HG02610 (cell line): ENCODE results near the gene SRPK2.
"Not testable (repeated sequence)": the region's sequence is repeated elsewhere in the genome, so short reads cannot be mapped to it uniquely, and the experiment has no call there.

ENCODE experiments used
- ATAC-seq: cut with Tn5 transposase; IDR thresholded peaks from one replicate; pipeline ENCODE4 v1.9.1; 2021; ENCODE audit warnings: mild to moderate bottlenecking, moderate library complexity; ENCODE audit not compliant: unreplicated experiment

SRPK2 gene

GRCh38 chr7:105377903-105378302 is 10.8 kb downstream of the SRPK2 start:
- no peak for ATAC-seq

DNA sequence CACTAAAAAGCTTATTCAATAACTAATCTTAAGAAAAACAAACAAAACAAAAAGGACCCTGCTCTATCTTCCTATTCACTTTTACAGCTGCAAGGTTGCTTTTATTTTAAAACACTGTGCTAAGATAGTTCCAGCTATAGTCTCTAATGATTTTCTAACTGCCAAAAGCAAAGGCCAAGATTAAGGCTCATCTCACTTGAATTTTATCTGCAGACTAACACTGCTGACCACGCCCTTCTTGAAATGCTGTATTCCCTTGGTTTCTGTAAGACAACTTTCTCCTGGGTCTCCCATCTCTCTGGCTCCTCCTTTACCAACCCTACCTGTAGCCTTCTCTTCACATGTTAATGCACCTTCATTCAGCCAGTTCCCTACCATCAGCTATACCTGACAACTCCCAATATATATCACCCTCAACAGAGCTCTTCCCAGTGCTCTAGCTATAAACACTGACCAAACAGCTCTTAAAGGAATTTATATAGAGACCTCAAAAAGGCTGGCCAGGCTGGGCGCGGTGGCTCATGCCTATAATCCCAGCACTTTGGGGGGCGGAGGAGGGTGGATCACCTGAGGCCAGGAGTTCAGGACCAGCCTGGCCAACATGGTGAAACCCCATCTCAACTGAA is 11.7 kb downstream of the SRPK2 start:
- ATAC-seq: no peak

GRCh38 chr7:105369944-105370343 is 18.8 kb downstream of the SRPK2 start:
- no peak for ATAC-seq

- no peak for ATAC-seq
Measured at GRCh38 chr7:105367458-105367857, 21.3 kb downstream of the SRPK2 start.

DNA sequence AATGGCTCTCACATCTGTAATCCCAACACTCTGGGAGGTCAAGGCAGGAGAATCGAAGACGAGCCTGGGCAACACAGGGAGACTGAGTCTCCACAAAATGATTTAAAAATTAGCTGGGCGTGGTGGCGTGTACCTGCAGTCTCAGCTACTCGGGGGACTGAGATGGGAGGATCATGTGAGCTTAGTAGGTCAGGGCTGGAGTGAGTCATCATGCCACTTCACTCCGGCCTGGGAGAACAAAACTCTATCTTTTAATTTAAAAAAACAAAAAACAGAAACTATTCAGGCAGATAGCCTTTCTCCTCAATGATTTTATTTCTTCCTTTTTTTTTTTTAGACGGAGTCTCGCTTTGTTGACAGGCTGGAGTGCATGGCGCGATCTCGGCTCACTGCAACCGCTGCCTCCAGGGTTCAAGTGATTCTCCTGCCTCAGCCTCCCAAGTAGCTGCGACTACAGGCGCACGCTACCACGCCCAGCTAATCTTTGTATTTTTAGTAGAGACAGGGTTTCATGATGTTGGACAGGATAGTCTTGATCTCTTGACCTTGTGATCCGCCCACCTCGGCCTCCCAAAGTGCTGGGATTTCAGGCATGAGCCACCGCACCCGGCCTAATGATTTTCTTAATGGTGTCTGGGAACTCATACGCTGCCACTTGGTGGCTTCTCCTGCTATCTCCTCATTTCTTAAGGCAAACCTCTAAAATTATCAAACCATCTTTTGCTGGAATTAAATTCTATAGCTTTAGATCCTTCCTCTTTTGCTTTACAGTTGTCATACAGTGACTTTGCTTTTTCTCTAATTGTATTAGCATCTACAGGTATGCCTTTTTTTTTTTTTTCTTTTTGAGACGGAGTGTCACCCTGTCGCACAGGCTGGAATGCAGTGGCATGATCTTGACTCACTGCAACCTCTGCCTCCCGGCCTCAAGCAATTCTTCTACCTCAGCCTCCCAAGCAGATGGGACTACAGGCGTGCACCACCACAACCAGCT is 22.9 kb downstream of the SRPK2 start:
- no peak for ATAC-seq

DNA sequence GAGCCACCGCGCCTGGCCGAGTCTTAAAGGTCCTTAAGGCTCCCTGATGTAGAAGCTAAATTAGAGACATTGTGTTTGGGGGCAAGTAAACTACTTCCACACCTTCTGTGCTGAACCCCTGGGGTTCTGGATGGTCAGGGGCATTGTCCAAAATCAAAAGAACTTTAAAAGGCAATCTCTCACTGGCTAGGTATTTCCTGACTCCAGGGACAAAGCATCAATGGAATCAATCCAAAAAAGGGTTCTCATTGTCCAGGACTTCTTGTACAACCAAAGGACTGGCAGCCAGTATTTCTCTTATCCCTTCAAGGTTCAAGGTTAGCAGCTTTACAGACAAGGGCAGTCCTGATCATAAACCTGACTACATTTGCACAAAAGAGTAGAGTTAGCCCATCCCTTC is 24.0 kb downstream of the SRPK2 start:
- no peak for ATAC-seq

GRCh38 chr7:105363657-105364056 is 25.1 kb downstream of the SRPK2 start:
- not testable (repeated sequence) for ATAC-seq

- ATAC-seq: not testable (repeated sequence)
Measured at GRCh38 chr7:105362685-105363084, 26.0 kb downstream of the SRPK2 start.

- not testable (repeated sequence) for ATAC-seq
Measured at GRCh38 chr7:105361995-105362394, 26.7 kb downstream of the SRPK2 start.

DNA sequence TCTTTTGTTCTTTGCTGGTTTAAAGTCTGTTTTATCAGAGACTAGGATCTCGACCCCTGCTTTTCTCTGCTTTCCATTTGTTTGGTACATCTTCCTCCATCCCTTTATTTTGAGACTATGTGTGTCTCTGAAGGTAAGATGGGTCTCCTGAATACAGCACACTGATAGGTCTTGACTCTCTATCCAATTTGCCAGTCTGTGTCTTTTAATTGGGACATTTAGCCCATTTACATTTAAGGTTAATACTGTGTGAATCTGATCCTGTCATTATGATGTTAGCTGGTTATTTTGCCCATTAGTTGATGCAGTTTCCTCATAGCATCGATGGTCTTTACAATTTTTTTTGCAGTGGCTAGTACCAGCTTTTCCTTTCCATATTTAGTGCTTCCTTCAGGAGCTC is 28.6 kb downstream of the SRPK2 start:
- not testable (repeated sequence) for ATAC-seq

- ATAC-seq: no peak
Measured at GRCh38 chr7:105355701-105356100, 33.0 kb downstream of the SRPK2 start.

DNA sequence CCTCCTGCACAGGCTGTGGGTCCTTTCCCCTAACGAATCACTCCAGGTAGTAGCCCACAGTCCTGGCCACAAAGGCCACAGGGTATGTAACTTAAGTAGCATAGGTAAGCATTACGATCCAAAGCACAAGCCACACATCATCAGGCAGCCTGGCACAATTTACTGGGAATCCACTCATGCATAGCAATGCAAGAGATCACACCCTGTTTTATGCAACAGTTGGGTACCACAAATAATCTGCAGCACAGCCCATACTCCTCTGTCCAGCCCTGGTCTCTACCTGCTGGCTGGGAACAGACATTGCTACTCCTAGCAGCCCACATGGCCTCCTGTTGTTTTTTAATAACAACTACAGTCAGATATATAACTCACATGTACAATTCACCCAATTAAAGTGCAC is 34.3 kb downstream of the SRPK2 start:
- ATAC-seq: no peak

GRCh38 chr7:105353752-105354328 is 34.9 kb downstream of the SRPK2 start:
- no peak for ATAC-seq

- ATAC-seq: no peak
Measured at GRCh38 chr7:105352901-105353668, 35.6 kb downstream of the SRPK2 start.

DNA sequence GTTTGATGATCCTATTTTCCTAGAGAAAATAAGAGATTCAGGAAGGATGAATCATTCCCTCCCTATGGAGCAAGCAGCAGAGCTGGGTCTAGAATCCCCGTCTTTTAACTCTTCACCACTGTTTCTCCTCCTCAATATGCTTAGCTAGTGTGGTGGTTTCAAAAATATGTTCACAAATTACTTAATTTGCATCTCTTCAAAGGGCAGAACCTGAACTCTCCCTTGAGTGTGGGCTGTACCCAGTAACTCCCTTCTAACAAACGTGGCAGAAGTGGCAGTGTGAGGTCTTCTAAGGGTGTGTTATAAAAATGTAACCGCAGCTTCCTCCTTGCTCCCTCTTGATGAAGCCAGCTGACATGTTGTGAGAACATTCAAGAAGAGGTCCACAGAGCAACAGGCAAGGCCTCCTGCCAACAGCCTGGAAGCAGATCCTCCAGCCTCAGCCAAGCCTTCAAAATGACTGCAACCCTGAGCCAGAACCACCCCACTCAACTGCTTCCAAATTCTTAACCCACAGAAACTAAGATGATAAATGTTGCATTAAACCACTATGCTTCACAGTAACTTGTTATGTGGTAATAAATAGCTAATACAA is 36.6 kb downstream of the SRPK2 start:
- peak; percentile 86 for ATAC-seq

- ATAC-seq: no peak
Measured at GRCh38 chr7:105350906-105351305, 37.8 kb downstream of the SRPK2 start.

DNA sequence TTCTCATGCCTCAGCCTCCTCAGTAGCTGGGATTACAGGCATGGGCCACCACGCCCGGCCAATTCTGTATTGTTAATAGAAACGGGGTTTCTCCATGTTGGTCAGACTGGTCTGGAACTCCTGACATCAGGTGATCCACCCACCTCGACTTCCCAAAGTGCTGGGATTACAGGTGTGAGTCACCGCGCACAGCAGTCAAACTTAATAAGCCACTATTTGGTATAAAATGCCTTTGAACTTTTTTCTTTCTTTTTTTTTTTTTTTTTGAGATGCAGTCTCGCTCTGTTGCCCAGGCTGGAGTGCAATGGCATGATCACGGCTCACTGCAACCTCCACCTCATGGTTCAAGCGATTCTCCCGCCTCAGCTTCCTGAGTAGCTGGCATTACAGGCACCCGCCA is 40.5 kb downstream of the SRPK2 start:
- not testable (repeated sequence) for ATAC-seq

DNA sequence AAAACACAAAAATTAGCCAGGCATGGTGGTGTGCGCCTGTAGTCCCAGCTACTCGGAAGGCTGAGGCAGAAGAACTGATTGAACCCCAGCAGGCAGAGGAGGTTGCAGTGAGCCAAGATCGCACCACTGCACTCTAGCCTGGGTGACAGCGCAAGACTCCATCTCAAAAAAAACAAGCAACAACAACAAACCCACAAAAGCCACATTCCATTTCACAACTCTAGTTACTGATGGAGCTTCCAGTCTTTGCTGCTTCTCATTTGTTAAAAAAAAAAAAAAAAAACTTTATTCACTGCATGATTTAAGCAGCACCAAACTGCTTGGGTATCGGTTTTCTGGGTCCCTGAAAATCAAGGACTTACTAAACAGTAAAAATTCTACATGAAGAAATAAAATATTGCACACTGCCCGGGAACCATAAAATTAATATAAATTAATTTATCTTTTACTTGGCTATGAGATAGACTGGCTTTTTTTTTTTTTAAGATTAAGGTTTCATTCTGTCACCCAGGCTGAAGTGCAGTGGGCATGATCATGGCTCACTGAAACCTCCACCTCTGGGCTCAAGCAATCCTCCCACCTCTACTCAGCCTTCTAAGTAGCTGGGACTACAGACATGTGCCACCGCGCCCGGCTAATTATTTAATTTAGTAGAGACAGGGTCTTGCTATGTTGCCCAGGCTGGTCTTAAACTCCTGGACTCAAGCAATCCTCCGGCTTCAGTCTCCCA is 42.0 kb downstream of the SRPK2 start:
- ATAC-seq: no peak

DNA sequence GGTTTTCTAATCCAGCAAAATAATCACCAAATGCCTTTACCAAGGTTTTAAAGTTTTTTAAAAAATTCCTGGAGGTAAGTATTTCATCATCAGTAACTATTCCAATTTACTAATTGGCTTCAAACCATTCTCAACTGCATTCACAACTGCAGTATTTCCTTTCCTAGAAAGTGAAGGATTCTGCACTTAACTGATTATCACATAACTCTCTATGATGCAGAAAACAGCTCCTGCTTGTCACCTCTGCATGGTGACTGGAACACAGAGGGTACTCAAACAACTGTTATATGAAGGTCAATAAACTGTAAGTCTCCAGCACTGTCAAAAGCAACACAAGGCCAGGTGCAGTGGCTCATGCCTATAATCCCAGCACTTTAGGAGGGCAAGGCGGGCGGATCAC is 42.6 kb downstream of the SRPK2 start:
- no peak for ATAC-seq

- ATAC-seq: no peak
Measured at GRCh38 chr7:105345725-105346124, 43.0 kb downstream of the SRPK2 start.
